ENCODE results near the gene LIPC.

LIPC gene

DNA sequence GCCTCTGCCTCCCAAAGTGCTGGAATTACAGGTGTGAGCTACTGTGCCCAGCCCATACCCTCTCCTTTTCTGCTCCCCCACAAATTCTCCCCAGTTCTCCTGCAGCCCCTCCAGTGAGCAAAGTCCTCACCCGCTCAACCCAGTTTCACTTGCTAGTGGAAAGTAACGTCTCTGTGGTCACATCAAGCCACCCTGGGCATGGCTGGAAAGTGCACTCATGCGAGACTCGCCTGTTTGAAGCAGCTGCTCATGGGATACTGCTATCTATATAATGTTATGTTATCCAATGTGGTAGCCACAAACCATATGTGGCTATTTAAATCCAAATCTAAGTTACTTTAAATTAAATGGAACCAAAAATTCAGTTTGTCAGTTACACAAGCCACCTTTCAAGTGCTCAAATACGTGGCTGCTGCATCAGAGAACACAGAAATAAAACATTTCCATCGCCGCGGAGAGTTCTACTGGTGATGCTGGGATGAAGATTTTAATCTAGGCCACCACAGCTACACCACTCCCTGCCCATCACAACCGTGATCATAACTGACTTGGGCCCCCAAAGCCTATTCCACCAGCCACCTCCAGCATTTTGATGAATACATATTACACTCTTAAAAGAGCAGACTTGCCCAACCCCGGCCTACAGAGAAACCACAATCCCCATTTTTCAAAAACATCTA, 119.4 kb downstream of the LIPC start:
- DNase-seq (ENCODE audit: low read depth in 4 of 4, low spot score in 1 of 4), result no peak

DNA sequence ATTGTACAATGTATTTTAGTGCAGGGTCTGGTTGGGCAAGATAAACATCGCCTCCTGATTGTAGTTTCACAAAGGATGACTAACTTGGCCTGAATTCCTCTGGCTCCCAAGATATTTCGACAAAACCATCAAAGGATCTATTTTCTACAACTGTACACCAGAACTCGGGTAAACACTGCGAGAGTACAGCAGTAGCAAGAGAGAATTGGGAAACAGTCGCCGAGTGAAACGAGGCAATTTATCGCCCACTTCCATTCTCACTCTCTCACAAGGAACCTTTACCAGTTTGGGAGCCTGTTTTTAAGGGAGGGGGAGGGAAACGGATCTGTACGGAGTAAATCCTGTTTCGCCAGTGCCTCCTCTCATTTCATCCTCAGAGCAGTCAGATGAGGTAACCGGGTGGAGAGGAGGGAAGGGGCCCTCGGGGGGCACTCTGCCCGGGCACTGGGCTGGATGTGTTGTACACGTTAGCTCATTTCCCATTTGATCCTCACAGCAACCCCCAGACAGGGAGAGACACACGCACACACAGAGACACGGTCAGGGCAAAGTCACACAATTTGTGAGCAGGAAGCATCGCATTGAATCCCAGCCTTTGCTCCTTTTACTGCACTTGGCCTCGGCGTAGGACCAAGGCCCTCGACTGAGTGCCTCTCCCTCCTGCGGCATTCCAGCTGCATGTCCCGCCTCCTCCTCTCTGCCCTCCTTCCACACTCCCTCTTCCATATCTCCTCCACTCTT, 120.1 kb downstream of the LIPC start:
- DNase-seq (ENCODE audit: low read depth in 4 of 4, low spot score in 1 of 4), result no peak

- DNase-seq (ENCODE audit: low read depth in 4 of 4, low spot score in 1 of 4), result no peak
Observed at GRCh38 chr15:58552505-58553364, 120.9 kb downstream of the LIPC start.

GRCh38 chr15:58553365-58553918, 121.7 kb downstream of the LIPC start:
- DNase-seq (ENCODE audit: low read depth in 4 of 4, low spot score in 1 of 4), result no peak

DNA sequence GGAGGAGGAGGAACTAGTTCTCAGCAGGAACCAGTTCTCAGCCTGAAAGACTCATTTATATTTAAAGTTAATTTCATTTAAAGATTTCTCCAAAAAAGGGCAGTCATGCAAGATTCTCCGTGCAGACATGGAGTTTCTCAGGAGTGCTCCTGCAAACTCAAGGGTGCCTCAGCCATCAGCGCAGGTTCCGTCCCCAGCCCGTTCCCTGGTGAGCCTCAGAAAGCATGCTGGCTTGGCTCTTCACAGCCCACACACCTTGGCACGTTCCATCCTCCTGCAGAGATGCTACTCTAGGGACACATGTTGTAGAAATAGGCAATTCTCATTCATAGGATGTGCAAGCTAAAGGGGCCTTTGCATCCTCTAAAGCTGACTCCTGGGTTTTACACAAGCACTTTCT, 123.0 kb downstream of the LIPC start:
- no peak for DNase-seq (ENCODE audit: low read depth in 4 of 4, low spot score in 1 of 4)

- no peak for DNase-seq (ENCODE audit: low read depth in 4 of 4, low spot score in 1 of 4)
Observed at GRCh38 chr15:58555162-58556027, 123.6 kb downstream of the LIPC start.

DNA sequence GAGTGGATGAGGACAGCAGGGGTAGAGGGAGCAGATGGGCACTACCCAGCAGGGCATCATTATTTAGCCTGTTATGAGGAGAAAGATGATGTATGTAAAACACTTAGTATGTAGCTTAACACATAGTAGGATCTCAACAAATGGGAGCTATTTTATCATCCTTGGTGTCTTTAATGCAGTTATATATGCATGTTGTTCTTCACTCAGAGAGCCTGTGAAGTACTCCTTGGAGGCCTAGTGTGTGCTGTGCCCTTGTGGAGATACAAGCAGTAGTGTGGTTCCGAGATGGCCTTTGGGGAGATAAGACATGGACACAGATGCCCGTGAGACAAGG, 124.2 kb downstream of the LIPC start:
- DNase-seq (ENCODE audit: low read depth in 4 of 4, low spot score in 1 of 4), result no peak

- DNase-seq (ENCODE audit: low read depth in 4 of 4, low spot score in 1 of 4), result no peak
Observed at GRCh38 chr15:58556541-58556940, 124.8 kb downstream of the LIPC start.

DNA sequence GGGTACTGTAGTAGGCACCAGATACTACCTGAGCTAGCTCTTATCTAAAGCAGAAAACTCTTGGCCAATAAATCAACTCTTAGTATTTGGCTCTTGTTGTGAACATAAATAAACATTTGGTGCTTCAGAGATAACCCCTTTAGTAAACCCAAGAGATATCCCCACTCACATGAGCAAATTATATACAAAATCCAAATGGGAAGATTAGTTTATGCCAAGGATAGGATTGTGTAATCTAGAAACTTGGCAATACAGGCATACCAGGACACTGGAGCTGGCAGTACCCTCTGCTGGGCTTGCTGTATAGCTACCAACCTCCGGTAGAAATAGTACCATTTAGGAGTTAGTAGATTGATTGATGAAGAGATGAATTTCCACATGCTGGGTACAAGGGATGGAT, 127.0 kb downstream of the LIPC start:
- no peak for DNase-seq (ENCODE audit: low read depth in 4 of 4, low spot score in 1 of 4)

DNA sequence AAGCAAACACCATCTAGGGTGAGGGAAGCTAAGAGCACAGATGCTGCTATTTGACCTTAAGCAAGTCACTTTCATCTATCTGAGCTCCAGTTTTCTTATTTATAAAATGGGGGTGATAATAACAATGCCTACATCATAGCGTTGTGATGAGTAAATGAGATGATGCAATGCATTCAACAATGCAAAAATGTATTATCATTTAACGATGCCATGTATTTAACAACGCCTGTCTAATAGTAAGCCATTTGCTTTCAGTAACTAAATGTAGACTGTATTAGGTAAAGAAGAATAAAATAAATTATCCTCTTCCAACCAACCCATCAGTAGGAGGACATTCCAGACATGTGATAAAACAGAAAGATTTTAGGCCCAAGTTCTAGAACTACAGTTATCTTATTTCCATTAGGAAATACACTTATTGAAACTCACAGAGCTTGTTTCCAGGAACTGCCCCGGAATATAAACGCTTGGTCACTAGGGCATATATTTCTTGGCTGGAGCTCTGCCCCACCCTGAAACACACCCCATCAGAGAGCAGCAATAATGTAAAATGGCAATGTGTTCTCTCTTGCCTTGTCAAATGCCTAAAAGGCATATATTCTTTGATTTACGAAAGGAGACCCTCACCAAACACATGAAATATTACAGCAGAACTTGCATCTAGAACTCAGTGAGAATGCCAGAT, 128.3 kb downstream of the LIPC start:
- no peak for DNase-seq (ENCODE audit: low read depth in 4 of 4, low spot score in 1 of 4)

DNA sequence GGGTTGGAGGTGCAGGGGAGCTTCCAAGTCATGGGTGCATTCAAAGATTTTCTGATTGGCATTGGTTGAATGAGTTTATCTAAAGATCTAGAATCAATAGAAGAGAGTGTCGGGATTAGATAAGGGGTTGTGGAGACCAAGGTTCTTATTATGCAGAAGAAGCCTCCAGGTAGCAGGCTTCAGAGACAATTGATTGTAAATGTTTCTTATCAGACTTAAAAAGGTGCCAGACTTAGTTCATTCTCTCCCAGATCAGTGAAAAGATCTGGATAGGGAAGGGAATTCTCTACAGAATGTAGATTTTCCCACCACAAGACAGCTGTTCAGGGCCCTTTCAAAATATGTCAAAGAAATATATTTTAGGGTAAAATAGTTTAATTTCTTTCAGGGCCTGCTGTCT, 129.5 kb downstream of the LIPC start:
- no peak for DNase-seq (ENCODE audit: low read depth in 4 of 4, low spot score in 1 of 4)

GRCh38 chr15:58562135-58562534, 130.3 kb downstream of the LIPC start:
- DNase-seq (ENCODE audit: low read depth in 4 of 4, low spot score in 1 of 4), result no peak

- no peak for DNase-seq (ENCODE audit: low read depth in 4 of 4, low spot score in 1 of 4)
Observed at GRCh38 chr15:58564981-58565380, 133.2 kb downstream of the LIPC start.

DNA sequence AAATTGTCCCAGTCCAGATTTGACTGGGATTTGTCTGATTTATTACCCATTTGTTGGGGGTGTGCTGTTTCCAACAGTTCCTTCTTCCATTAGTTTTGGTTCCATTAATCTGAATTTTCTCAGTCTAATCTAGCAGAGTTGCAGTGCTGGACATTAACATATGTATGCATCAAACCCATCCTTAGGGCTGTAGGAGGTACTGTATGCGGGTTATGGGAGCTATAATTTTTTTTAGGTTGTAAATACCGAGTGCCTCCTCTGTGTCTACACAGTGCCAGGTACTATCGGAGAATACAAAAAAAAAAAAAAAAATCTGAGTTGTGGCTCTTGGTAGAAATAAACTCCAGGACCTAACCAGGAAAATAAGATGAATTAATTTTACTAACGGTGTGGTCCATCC, 133.8 kb downstream of the LIPC start:
- DNase-seq (ENCODE audit: low read depth in 4 of 4, low spot score in 1 of 4), result no peak

DNA sequence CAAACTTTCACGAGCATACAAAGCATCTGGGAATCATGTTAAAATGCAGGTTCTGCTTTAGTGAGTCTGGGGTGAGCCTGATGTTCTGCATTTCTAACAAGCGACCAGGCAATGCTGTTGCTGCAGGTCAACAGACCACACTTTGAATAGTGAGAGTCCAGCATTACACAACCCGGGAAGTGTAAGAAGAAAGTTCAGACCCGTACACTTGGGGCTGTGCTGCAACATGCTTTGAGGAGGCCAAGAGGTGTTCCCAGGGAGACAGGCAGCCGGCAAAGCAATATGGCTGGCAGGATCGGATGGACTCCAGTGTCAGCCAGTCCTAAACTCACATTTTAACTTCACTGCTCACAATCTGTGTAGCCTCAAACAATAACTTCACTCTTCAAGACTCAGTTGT, 134.2 kb downstream of the LIPC start:
- DNase-seq (ENCODE audit: low read depth in 4 of 4, low spot score in 1 of 4), result no peak

- DNase-seq (ENCODE audit: low read depth in 4 of 4, low spot score in 1 of 4), result no peak
Observed at GRCh38 chr15:58568157-58568571, 136.4 kb downstream of the LIPC start.

DNA sequence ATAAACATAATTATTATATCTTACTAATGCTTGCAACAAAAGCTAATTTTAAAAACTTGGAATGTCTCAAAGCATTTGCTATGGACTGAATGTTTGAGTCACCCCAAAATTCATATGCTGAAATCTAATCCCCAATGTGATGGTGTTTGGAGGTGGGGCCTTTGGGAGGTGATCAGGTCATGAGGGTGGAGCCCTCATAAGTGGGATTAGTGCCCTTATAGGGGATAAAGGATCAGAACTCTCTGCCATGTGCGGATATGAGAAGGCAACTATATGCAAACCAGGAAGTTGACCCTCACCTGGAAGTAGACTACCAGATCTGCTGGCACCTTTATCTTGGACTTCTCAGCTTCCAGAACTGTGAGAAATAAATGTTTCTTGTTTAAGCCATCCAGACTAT, 137.7 kb downstream of the LIPC start:
- no peak for DNase-seq (ENCODE audit: low read depth in 4 of 4, low spot score in 1 of 4)

GRCh38 chr15:58571491-58571890, 139.7 kb downstream of the LIPC start:
- no peak for DNase-seq (ENCODE audit: low read depth in 4 of 4, low spot score in 1 of 4)

- no peak for DNase-seq (ENCODE audit: low read depth in 4 of 4, low spot score in 1 of 4)
Observed at GRCh38 chr15:58572521-58572920, 140.7 kb downstream of the LIPC start.

- DNase-seq (ENCODE audit: low read depth in 4 of 4, low spot score in 1 of 4), result no peak
Observed at GRCh38 chr15:58573270-58573669, 141.5 kb downstream of the LIPC start.
